ENCODE results near the gene SLC5A2. TPM values are rescaled to one million over a fixed set of nuclear protein-coding genes. Genes with fewer than 3 reads are reported as not detected.
A peak's percentile ranks its signal among the peaks of the same experiment; 100 is the strongest.
"Not testable (repeated sequence)": the region's sequence is repeated elsewhere in the genome, so short reads cannot be mapped to it uniquely, and the experiment has no call there.

The SLC5A2 gene
- polyA plus RNA-seq (ENCODE audit: insufficient read length), result 6.2 TPM

GRCh38 chr16:31483081-31483480, at the start of gene SLC5A2:
SLC5A2 (plus strand) TSS chr16:31483123; CDS start chr16:31483137, 14 bp downstream.
- DNase-seq (ENCODE audit: low read depth), result no peak

- no peak for DNase-seq (ENCODE audit: low read depth)
Observed at GRCh38 chr16:31435341-31436220, 47.3 kb upstream of the SLC5A2 start.

GRCh38 chr16:31436221-31437045, 46.5 kb upstream of the SLC5A2 start:
- no peak for DNase-seq (ENCODE audit: low read depth)

- no peak for DNase-seq (ENCODE audit: low read depth)
Observed at GRCh38 chr16:31438414-31438813, 44.5 kb upstream of the SLC5A2 start.

GRCh38 chr16:31439023-31439422, 43.9 kb upstream of the SLC5A2 start:
- not testable (repeated sequence) for DNase-seq (ENCODE audit: low read depth)

GRCh38 chr16:31439519-31439918, 43.4 kb upstream of the SLC5A2 start:
- DNase-seq (ENCODE audit: low read depth), result no peak

GRCh38 chr16:31440516-31441184, 42.3 kb upstream of the SLC5A2 start:
- DNase-seq (ENCODE audit: low read depth), result no peak

GRCh38 chr16:31441956-31442355, 41.0 kb upstream of the SLC5A2 start:
- no peak for DNase-seq (ENCODE audit: low read depth)

GRCh38 chr16:31445931-31446330, 37.0 kb upstream of the SLC5A2 start:
- DNase-seq (ENCODE audit: low read depth), result not testable (repeated sequence)

- DNase-seq (ENCODE audit: low read depth), result no peak
Observed at GRCh38 chr16:31451201-31451600, 31.7 kb upstream of the SLC5A2 start.

GRCh38 chr16:31451681-31452351, 31.1 kb upstream of the SLC5A2 start:
- DNase-seq (ENCODE audit: low read depth), result no peak

- no peak for DNase-seq (ENCODE audit: low read depth)
Observed at GRCh38 chr16:31452631-31453106, 30.3 kb upstream of the SLC5A2 start.

GRCh38 chr16:31453255-31454204, 29.4 kb upstream of the SLC5A2 start:
- DNase-seq (ENCODE audit: low read depth), result no peak

- no peak for DNase-seq (ENCODE audit: low read depth)
Observed at GRCh38 chr16:31455601-31456314, 27.2 kb upstream of the SLC5A2 start.

- DNase-seq (ENCODE audit: low read depth), result no peak
Observed at GRCh38 chr16:31456988-31457360, 25.9 kb upstream of the SLC5A2 start.

- DNase-seq (ENCODE audit: low read depth), result no peak
Observed at GRCh38 chr16:31458073-31458843, 24.7 kb upstream of the SLC5A2 start.

GRCh38 chr16:31458844-31459686, 23.9 kb upstream of the SLC5A2 start, which contains the start of gene ARMC5:
ARMC5 (plus strand) TSS chr16:31459501; CDS start chr16:31459525, 24 bp downstream.
- DNase-seq (ENCODE audit: low read depth), result peak; percentile 98

All from forelimb muscle (tissue), 1 donor.